GM18868 (cell line): Measurements from ENCODE around the gene ZNF574.

Source experiments
- ATAC-seq: cut with Tn5 transposase; IDR thresholded peaks from one replicate; pipeline ENCODE4 v1.9.1; 2021; ENCODE audit warnings: mild to moderate bottlenecking, moderate library complexity; ENCODE audit not compliant: unreplicated experiment

ZNF574 gene

DNA sequence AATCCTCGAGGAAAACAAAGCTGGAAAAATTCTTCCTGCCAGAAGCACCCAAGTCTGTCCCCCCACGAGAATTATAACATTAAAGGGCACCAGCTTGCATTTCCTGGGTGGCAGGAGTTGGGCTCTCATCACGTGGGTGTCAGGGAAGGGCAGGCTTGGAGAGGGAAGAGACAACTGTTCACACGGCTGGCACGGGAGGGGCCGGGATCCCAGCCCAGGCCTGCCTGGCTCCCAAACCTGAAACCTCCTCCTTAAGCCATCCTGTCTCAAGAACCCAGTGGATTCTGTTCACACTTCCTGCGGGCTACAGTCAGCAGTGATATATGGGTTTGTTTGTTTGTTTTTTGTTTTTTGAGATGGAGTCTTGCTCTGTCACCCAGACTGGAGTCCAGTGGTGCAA, 18.1 kb upstream of the ZNF574 start:
- no peak for ATAC-seq

DNA sequence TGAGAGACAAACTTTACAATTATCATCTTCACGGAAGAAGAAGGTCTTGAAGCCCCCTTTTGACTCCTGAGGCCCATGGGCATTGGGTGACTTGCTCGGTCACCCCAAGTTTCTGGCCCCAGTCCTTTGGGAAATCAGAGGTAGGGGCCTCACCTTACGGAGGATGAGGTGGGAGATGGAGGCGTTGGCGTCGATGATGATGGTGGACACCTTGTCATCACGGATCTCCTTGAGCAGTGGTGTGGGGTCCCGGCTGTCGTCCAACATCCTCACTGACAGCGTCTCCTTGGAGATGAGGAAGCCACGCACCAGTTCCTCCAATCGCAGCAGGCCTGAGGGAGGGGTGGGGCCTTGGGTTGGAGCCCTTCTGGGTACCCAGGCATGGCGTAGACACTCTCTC, 16.8 kb upstream of the ZNF574 start:
- no peak for ATAC-seq

DNA sequence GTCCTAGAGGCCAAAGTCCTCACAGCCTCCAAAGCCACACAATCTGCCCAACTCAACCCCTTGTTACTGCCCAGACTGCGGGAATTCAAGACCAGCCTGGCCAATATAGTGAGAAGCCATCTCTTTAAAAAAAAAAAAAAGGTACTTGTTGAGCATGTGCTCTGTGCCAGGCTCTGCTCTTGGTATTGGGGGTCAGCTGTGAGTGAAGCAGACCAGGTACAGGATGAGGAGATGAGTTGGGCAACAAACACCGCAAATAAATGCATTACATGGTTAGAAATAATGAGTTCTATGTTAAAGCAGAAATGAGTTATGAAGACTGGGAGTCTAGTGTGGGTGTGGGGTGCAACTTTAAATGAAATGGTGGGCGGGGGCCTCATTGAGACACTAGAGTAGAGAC, 15.8 kb upstream of the ZNF574 start:
- no peak for ATAC-seq

DNA sequence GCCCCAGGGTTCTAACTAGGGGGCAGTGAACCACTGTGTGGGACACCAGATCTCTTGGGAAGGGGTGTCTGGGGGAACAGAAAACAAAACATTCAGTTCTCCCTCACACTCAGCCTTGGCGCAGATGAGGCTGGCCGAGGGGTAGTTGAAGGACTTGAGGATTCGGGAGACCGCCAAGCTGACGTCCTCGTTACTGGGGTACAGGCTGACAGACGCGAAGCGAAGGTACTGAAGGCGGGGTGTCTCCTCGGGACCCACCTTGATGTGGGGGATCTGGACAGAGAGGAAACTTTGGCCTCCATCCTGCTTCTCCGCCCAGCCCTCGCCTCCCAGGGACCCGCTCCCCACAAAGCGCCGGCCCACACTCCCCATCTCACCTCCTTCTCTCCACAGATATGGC, 13.6 kb upstream of the ZNF574 start:
- ATAC-seq = no peak

DNA sequence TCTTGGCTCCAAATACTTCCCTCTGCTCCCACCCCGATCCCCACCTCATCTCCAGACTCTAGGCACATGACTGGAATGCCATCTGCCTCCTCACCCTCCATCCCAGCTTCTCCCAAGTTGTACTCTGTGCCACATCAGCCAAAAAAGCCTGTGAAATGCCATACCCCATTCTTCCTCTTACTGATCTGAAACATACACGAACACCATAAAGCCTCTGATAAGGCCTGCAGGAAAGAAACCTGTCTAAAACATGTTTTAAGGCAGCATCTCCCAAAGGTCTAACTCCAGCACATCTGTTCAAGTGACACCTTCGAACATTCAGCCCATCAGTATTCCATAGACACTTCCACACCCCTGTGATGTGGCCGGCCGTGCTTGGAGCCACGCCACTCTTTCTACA, 11.5 kb upstream of the ZNF574 start:
- ATAC-seq = no peak

DNA sequence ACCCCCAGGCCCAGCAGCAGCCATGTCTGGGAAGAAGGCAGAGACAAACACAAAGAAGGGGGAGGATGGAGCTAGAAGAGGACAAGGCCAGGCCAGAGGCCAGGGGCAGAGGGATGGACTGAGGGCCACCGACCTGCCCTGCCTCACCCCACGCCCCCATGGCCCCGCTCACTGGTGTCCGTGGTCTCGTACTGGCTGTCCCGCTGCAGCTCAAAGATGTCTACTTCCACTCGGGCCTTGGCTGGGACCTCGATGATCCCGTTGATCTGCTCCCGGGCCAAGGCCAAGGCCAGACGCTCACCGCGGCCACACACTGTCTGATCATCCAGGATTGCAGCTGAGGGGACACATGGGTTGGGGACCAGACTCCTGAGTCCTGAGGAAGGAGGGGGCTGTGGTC, 10.9 kb upstream of the ZNF574 start:
- ATAC-seq = no peak

DNA sequence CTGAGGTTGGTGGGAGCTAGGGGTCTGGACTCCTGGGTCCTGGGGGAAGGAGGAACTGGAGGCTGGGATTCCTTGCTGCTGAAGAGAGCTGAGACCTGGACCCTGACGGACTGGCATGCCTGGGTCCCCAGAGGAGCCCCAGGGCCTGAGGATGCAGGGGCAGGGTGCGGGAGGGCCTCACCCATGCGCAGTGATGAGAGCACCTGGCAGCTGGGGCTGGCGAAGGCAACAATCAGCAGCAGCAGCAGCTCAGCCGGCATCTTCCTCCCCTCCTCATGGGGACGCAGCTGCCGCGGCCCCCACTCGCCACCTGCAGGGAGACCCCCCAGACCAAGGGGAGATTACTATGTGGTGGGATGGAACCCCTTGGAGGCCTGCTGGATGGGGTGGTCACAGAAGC, 10.5 kb upstream of the ZNF574 start:
- no peak for ATAC-seq

DNA sequence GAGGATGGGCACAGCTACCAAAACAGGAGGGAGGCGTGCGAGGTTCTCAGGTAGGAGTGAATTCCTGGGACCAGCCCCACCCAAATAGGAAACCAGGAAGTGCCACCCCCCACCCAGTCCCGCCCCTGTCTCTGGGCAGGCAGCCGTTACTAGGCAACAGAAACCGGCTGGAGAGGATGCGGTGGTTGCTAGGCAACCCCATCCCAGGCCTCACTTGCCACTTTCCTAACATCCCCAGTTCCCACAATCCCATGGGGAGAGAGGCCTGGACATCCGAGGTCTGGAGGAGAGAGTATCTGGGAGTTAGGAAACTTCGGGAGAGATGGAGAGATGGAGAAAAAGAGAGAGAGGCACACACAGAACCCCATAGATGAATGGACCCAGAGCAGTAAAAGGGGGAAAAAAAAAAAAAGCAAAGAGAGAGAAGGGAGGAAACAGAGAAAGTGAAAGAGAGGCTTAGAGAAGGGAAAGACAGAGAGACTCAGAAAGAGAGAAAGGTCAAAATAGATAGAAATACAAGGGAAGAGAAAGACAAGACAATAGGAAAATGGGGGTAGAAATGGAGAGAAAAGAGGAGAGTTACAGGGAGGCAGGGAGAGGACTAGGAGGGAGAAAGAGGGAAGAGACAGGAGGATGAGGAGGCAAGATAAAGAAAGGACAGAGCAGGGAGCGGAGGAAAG, 9.8 kb upstream of the ZNF574 start:
- no peak for ATAC-seq

DNA sequence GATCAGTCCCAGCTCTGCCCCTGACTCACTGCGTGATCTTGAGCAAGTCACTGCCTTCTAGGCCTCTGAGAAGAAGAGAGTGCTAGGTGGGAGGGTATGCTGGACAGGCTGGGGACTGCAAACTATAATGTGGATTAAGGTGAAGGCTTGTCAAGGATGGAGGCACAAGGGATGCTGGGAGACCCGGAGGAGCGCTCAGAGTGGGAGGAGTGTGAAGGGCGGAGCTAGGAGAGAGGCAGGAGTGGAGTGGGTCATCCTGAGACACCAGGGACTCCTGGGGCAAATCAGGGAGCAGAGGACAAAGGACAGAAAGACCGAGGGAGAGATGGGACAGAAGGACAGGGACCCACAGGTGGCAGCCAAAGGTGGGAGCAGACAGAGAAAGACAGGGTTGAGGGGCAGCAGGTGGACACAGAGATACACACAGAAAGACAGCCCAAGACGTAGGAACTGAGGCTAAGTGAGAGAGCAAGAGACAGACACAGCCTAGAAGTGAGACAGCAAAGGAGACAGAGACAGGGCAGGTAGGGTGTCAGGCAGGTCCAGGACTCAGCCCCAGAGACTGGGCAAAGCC, 8.6 kb upstream of the ZNF574 start:
- no peak for ATAC-seq

DNA sequence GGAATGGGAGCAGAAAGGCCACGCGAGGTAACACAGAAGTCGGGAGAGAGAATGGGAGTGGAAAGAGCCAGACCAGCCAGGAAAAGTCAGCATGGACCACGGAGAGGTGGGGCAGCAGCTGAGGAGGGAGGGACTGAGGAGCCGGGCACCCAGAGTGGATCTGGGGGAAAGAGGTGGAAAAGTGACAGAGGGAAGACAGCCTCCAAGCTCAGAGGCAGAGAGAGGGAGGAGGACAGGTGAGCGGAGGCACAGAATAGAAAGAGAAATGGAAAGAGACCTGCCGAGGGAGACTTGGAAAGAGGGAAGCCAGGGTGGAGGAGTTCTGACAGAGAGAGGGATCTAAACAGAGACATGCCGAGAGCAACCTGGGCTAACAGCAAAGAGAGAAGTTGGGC, 7.6 kb upstream of the ZNF574 start:
- ATAC-seq = no peak

DNA sequence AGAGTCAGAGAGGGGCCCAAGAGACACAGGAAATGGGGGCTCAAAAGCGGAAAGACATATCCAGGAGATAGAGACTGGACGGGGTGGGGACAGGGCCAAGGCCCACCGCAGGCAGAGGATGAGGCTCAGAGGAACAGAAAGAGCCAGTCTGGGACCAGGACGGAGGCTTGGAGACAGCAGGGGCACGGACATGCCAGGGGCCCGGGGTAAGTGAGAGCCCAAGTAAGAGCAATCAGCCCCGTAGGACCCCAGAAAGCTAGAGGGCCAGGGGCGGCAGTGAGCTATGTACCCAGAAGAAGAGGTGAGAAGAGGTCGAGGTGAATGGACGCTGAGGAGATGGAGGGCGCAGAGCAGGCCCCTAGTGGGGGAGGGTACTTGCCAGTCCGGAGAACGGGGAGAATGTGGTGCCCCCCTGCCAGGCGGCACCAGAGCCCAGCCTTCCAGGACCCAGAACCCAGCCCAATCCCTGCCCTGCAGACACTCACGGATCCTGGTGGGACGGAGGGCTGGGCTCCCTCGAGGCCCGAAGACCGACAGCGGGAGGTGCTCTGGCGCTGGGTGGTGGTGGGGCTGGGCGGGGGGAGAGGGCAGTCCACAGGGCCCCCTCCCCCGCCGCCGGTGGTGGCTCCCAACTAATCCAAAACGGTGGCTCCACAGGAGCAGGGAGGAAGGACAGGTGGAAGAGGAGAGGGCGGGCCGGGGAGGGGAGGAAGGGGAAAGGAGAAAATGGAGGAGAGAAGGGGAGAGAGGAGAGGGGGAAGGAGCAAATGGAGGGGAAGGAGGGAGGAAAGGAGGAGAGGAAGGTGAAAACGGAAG, 7.0 kb upstream of the ZNF574 start:
- ATAC-seq = no peak

DNA sequence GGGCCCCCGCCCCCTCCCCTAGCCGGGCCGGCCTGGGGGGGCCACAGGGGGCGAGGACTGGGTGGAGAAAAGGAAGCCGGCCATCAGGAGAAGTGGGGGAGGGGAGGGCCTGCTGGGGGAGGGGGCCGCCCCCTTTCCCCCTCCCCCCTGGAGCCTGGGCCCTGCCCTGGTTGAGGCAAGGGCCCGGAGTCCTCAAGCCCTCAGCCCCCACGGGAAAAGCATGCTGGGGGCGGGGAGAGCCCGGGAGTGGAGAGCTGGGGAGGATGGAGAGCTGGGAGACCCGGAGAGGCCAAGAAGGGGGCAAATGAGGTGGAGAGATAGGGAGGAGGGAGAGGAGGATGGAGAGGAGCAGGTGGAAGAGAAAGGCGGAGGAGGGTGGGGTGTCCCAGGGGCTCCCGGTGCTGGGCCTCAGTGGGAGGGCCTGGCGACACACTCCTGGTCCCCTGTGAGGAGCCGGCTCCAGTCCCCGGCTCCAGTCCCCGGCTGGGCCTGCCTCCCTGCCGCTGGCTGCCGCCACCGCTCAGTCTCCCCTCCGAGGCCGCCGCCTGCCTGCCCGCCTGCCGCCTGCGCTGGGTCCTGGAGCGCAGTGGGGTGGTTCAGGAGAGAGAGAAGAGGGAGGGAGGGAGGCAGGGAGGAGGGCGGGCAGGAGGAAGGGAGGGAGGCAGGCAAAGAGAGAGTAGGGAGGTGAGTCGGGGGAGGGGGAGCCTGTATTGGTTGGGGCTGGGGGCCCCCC, 6.2 kb upstream of the ZNF574 start, which contains the start of gene GRIK5:
Gene GRIK5, minus strand, starts transcription at position 588 of the 733 bp plus-strand sequence. CDS start 4,436 bp downstream, outside the sequence.
- ATAC-seq = no peak

DNA sequence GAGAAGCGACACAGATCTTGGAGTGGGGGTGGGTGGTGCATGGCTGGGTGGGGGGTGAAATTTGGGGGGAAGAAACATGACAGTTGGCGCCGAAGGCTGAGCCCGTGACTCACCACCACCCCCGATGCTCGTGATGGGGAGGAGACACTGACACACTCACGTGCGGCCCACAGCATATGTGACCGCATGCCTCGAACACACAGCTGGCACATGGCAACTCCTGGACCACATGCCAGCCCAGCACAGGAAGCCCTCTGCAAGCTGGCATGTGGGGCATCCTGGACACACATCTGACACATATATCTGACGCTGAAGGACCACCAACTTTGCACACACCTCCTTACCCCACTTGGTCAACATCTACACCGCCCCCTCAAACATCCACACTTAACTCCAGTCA, 4.7 kb upstream of the ZNF574 start:
- no peak for ATAC-seq

DNA sequence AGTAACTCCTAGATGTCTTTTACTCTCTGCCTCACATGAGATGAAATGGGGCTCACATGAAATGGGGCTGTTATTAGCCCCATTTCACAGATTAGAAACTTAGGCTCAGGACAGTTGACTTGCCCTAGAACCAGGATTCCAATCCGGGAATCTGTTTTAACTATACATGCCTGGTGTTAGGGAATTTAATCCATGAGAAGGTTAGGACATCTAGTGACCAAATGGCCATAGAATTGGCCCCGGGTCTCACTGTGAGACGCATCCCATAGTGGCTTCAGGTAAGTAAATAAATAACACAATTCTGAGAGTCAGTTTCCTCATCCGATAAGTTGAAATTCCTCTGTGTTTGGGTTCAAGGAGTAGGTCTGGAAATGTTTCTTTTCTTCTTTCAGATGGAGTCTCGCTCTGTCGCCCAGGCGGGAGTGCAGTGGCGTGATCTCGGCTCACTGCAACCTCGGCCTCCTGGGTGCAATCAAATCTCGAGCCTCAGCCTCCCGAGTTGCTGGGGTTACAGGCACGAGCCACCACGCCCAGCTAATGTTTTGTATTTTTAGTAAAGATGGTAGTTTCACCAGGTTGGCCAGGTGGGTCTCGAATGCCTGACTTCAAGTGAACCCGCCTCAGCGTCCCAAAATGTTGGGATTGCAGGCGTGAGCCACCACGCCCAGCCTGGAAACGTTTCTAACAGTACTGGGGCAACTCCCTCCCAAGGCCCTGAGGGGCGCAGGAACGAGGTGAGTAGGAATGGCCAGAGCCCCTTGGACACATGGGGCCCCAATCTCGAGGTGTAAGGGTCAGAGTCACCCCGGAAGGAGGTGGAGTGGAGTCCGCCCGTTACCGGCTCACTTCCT, 1.2 kb upstream of the ZNF574 start:
- no peak for ATAC-seq

DNA sequence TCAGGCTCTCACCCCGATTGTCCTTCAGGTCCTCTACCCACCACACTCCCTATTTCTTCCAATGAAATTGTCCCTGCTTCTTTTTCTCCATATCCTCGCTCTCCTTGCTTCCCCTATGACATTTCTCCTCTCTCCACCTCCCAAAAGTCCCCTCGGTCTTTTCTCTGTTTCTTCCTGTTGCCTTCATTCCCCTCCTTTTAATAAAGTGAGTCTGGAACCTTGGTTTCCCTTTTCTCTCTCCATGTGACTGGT, 676 bp upstream of the ZNF574 start:
- no peak for ATAC-seq

DNA sequence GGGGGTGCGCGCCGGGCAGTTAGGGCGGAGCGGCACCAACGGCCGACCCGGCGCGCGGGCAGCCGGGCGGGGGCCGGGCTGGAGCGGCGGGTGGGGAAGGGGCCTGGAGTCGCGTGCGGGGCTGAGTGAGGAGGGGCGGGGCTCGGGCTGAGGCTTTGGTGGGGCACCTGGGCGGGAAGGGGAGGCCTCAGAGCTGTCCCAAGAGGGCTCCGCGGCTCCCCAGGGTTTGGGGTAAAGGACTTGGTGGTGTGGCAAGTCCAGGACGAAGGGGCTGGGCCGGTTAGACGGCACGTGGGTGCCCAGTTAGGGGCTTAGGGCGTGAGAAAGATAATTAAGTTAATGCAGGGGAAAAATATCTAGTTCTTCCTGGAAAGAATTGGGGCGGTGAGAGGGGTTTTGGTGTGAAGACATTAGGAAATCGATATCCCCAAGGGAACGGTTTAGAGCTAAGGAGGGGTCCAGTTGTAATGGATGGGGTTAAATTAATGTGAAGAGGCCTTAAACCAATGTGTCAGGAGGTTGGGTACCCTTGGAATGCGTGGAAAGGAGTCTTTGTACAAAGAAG, 496 bp downstream of the ZNF574 start:
- ATAC-seq = no peak

DNA sequence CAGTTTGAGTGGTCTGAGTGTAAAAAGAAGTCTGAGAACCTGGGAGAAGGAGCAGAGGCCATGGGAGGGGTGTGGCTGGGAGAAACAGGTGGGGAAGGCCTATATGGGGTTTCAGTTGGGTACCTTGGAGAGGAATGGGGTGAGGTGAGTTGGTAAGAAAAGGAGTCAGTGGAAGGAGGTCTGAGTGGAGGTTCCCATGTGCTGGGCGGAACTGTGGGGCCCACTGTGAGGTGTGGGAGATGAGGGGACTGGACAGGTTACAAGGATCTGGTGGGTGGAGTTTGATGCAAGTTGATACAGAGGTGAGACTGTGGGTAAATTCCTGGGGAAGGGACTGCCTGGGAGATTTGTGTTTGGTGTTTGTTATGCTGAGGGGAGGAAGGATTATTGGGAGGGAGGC, 2.1 kb downstream of the ZNF574 start:
- ATAC-seq = no peak

DNA sequence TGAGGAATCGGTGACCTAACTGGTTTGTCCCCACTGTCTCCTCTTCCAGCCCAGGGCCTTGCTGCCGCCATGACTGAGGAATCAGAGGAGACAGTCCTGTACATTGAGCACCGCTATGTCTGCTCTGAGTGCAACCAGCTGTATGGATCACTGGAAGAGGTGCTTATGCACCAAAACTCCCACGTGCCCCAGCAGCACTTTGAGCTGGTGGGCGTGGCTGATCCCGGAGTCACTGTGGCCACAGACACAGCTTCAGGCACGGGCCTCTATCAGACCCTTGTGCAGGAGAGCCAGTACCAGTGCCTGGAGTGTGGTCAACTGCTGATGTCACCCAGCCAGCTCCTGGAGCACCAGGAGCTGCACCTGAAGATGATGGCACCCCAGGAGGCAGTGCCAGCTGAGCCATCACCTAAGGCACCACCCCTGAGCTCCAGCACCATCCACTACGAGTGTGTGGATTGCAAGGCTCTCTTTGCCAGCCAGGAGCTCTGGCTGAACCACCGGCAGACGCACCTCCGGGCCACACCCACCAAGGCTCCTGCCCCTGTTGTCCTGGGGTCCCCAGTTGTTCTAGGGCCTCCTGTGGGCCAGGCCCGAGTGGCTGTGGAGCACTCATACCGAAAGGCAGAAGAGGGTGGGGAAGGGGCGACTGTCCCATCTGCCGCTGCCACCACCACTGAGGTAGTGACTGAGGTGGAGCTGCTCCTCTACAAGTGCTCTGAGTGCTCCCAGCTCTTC, 2.7 kb downstream of the ZNF574 start:
- no peak for ATAC-seq

DNA sequence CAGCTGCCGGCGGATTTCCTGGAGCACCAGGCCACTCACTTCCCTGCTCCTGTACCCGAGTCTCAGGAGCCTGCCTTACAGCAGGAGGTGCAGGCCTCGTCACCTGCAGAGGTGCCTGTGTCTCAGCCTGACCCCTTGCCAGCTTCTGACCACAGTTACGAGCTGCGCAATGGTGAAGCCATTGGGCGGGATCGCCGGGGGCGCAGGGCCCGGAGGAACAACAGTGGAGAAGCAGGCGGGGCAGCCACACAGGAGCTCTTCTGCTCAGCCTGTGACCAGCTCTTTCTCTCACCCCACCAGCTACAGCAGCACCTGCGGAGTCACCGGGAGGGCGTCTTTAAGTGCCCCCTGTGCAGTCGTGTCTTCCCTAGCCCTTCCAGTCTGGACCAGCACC, 3.3 kb downstream of the ZNF574 start:
- ATAC-seq = no peak
